Pancreas (tissue), 10 donors: Measurements from ENCODE around the gene STX18. TPM values are rescaled to one million over a fixed set of nuclear protein-coding genes. Genes with fewer than 3 reads are reported as not detected.

Source experiments
- ATAC-seq, 4 donors: fragments of 200-7000 bp; cut with Tn5 transposase; one replicate each; pipeline versions ENCODE4 v1.8.0 to v1.9.1; 2020; ENCODE audit warnings: mild to moderate bottlenecking in 4 of 4, moderate library complexity in 4 of 4
- DNase-seq, 6 donors: peaks; one replicate each; pipeline ENCODE4 v3.0.0-alpha.2; 2020
- FAIRE-seq: peaks from 2 replicates; lab custom pipeline; 2012; peaks lifted over from hg19 to GRCh38; lab: Jason Lieb, UNC
- H3K27ac ChIP-seq, 4 donors: fragments of 200-600 bp; sonication (generic); 1 replicate in 3 of 4; 2 replicates in 1 of 4; pipeline versions ENCODE4 v1.5.0 to v1.8.0; 2020
- H3K27me3 ChIP-seq, 4 donors: fragments of 200-600 bp; one replicate each; pipeline ENCODE4 v1.8.0; 2021
- H3K36me3 ChIP-seq, 3 donors: fragments of 200-600 bp; sonication (generic) in 1 of 3; one replicate each; pipeline versions ENCODE4 v1.5.0 to v1.8.0; 2020 to 2021
- H3K4me1 ChIP-seq, 3 donors: fragments of 200-600 bp; one replicate each; pipeline ENCODE4 v1.8.0; 2021
- H3K4me3 ChIP-seq, 4 donors: fragments of 200-600 bp; sonication (generic) in 2 of 4; one replicate each; pipeline versions ENCODE4 v1.5.0 to v1.8.0; 2020 to 2021
- H3K9me3 ChIP-seq, 4 donors: fragments of 200-600 bp; one replicate each; pipeline ENCODE4 v1.8.0; 2021
- CTCF ChIP-seq, 4 donors: fragments of 200-600 bp; sonication (generic) in 3 of 4; IDR thresholded peaks; one replicate each; pipeline versions ENCODE4 v1.5.0 to v1.8.0; 2021; ENCODE audit warnings: antibody characterized with exemption in 4 of 4
- WGBS, 2 donors: extraction: QIAGEN DNeasy Blood & Tissue Kit; methylation state at CpG; one replicate each; pipeline ENCODE4 v1.1.7; 2013; 5-methylcytosine and 5-hydroxymethylcytosine counted together
- intact Hi-C, 3 donors: fragments of 100-400 bp; cut with DNase I; formaldehyde crosslinking; loops; one replicate each; pipeline versions ENCODE4 v1.11.1 to v1.14.2; 2022
- polyA plus RNA-seq, 2 donors: library from polyadenylated mRNA; stranded (reverse); fragments of 200-250 nt; gene quantifications; one replicate each; pipeline ENCODE4 v1.2.3, GENCODE V29; 2013
- total RNA-seq, 6 donors: library from RNA; stranded (reverse); fragmentation: NEBNext Ultra II Directional in 4 of 6; extraction: Animal tissue kit (Norgen Biotek cat#: 25700) in 4 of 6; gene quantifications; one replicate each; pipeline versions ENCODE4 v1.2.1 to v1.2.4, GENCODE V29; 2021 to 2023
- donor health status: healthy with polysubstance abuse.
- donor health status: DM: no; HTN: no; CAD: no; lungs with moderate emphysema.
- donor health status: DM: no; HTN: no; CAD: no.
- donor health status: control.
- donor health status: control.
- donor health status: Bipolar disorder and iron deficiency.
- donor health status: DM: yes; HTN: yes; CAD: no.
- donor health status: DM: no; HTN: no; CAD: no.
- donor health status: DM: no; HTN: no; CAD: no.
- donor health status: DM: yes; HTN: yes; CAD: no.

STX18 gene
- total and polyA plus RNA-seq, 8 donors: 13.6 to 35.9 (median 19.0) TPM

DNA sequence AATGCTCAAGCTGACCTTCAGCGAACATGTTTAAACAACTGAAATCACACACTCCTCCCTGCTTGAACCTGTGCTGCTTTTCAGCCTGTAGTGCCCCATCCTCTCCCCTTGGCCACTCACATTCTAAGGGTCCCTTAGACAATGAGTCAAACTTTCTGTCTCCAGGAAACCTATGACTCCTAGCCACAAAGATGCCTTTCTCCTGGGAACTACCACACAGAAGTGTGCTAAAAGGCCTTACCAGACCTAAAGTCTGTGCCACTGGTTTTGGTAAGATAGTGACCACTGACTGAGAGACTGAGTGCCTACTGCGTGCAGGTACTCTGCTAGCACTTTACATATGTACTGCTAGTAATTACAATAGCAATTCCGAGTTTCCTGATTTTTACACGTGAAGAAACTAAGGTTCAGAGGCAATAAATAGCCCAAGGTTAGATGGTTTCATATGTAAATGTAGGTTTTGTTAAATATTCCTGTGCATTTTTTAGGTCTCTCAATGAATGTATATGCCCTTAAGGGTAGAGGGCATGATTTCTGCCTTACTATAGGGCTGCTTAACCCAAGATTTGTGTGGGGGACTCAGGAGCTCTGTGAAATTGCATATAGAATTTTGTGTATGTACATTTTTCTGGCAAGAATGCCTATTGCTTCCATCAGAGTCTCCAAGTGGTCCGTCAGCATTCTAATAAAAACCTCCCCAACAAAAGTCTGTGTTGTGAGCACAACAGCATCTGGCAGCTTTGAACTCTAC lies 83.9 kb downstream of the STX18 start:
- whole genome bisulfite sequencing, 2 donors: 72 to 86% methylated on average over 5 of the region's 5 CpGs
- no peaks in the 10 kb centered on the region for H3K9me3 ChIP-seq
- no peak for FAIRE-seq

DNA sequence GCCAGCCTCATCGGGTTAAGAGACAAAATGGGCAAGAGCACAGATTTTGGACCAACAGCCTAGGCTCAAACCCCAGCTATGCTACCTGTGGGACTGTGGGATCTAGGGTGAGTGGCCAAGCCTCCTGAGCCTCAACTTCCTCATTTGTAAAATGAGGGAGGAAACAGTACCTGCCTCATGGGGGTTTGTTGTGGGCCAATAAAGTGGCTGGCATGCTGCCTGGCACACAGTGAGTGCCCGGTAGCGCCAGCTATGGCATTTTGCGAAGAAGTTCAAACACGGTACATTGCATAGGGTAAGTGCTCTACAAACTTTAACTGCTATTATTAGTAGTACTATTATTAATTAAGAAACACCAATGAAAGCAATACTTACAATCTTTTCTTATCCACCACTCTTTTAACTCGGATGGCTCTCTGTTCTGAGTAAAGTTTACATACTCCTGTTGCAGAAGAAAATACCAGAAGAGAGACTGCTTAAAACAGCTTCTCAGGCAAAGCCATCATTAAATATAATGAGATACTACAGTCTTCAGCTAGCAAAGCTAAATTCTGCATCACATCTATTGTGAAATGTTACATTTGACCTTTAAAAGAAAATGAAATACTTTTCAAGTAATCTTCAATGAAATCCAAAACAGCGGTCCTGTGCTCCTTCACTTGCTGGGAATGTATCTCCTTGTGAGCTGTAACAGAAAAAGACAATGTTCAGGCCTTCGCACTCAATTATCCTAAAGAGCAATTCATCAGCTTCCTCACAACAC lies 84.9 kb downstream of the STX18 start:
- H3K9me3 ChIP-seq: no peaks in the 10 kb centered on the region
- FAIRE-seq (no peak), ATAC-seq (no peak), DNase-seq (no peak)
- intact Hi-C loops: no loop called here
- H3K27me3 ChIP-seq: no peaks in the 10 kb centered on the region
- 93 to 94% methylated on average over 8 of the region's 8 CpGs for WGBS, 2 donors
- no peak for TF ChIP-seq CTCF (IDR thresholded peaks at IDR 0.05)
- peaks cover 0 to 4% (median 0%) of the 10 kb centered on the region in 3 donors for H3K4me1 ChIP-seq
- no peak overlapping the region for H3K4me3 ChIP-seq
- no peak overlapping the region for H3K27ac ChIP-seq
- H3K36me3 ChIP-seq: peaks cover 4 to 59% (median 4%) of the 10 kb centered on the region in 3 donors

More for the DNA sequence above, 83.9 kb downstream of the STX18 start:
- H3K4me3 ChIP-seq: no peak overlapping the region
- peaks cover 0 to 4% (median 0%) of the 10 kb centered on the region in 3 donors for H3K4me1 ChIP-seq
- TF ChIP-seq CTCF (IDR thresholded peaks at IDR 0.05): no peak
- no peak overlapping the region for H3K27ac ChIP-seq
- DNase-seq (no peak), ATAC-seq (no peak)
- peaks cover 4 to 56% (median 4%) of the 10 kb centered on the region in 3 donors for H3K36me3 ChIP-seq
- no peaks in the 10 kb centered on the region for H3K27me3 ChIP-seq
- intact Hi-C loops: no loop called here

GRCh38 chr4:4456351-4456750 lies 85.5 kb downstream of the STX18 start:
- no peak overlapping the region for H3K4me3 ChIP-seq
- no peaks in the 10 kb centered on the region for H3K9me3 ChIP-seq
- TF ChIP-seq CTCF (IDR thresholded peaks at IDR 0.05): no peak
- intact Hi-C loops: no loop called here
- H3K4me1 ChIP-seq: peaks cover 0 to 4% (median 0%) of the 10 kb centered on the region in 3 donors
- FAIRE-seq (no peak), DNase-seq (no peak), ATAC-seq (no peak)
- 91 to 92% methylated on average over 7 of the region's 7 CpGs for WGBS, 2 donors
- H3K27me3 ChIP-seq: no peaks in the 10 kb centered on the region
- H3K36me3 ChIP-seq: peaks cover 4 to 59% (median 4%) of the 10 kb centered on the region in 3 donors
- H3K27ac ChIP-seq: no peak overlapping the region

DNA sequence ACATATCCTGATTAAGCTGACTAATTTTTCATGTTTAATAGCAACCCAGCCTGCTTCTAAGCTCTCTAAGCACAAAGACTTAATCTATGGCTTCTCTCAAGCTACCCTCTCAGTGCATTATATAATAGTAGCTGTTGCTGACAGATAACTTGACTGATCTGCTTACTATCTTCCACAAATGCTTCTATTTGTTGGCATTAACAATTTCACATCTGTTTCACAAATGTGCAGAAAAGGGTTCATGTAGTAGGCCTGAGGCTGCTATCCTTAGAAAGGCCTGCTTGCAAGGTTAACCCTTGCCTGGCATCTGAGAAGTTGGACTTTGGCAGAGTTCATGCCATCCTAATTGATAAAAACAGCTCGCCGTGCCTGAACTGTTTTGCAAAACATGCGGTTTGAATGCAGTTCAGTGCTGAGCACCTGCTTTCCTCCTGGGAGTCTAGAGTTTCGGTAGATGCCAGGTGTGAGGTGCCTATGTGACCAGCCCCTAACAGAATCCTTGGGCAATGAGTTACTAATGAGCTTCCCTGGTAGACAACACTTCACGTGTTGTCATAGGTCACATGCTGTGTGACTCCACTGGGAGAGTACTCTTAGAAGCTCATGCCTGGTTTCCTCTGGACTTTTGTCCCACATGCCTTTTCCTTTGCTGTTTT lies 86.5 kb downstream of the STX18 start:
- H3K27me3 ChIP-seq: no peaks in the 10 kb centered on the region
- no peak for DNase-seq
- ATAC-seq: peak in 1 of 4 donors; percentile 14
- intact Hi-C loops: no loop called here
- FAIRE-seq: no peak
- TF ChIP-seq CTCF (IDR thresholded peaks at IDR 0.05): no peak
- WGBS, 2 donors: 80 to 91% methylated on average over 5 of the region's 5 CpGs
- H3K4me3 ChIP-seq: no peak overlapping the region
- H3K9me3 ChIP-seq: no peaks in the 10 kb centered on the region
- no peak overlapping the region for H3K27ac ChIP-seq
- H3K4me1 ChIP-seq: no peaks in the 10 kb centered on the region
- H3K36me3 ChIP-seq: peaks cover 4 to 59% (median 4%) of the 10 kb centered on the region in 3 donors
